ENCODE measurements around the gene TASL.

DNA sequence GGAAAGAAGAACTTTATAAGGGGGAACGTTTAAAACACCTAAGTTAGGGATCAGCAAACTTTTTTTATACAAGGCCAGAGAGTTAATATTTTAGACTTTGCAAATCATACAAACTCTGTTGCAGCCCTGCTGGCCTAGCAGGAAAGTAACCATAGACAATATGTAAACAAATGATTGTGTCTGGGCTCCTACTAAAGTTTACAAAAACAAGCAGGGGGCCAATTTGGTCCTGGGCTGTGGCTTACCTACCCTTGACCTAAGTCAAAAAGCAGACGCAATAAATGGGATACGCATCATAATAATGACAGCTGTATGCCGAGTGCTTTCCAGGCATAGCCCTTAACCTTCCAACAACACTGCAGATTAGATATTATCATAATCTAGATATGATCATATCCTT lies 4.9 kb downstream of the TASL start:
- TF ChIP-seq SUZ12 (IDR thresholded peaks at IDR 0.05; ENCODE audit: extremely low read depth, insufficient read depth, insufficient read length), result no peak
- no peak for TF ChIP-seq YY1 (IDR thresholded peaks at IDR 0.05; ENCODE audit: insufficient read depth, insufficient read length)
- no peak for TF ChIP-seq ZNF274 (IDR thresholded peaks at IDR 0.05; ENCODE audit: low read depth, low read length)

All from NT2/D1 (cell line).